Measurements from ENCODE around the gene OGFOD3. TPM values are rescaled to one million over a fixed set of nuclear protein-coding genes. Genes with fewer than 3 reads are reported as not detected.

OGFOD3 gene
- total and polyA plus RNA-seq, 2 experiments from 2014 or later: 9.6 to 24.6 TPM

DNA sequence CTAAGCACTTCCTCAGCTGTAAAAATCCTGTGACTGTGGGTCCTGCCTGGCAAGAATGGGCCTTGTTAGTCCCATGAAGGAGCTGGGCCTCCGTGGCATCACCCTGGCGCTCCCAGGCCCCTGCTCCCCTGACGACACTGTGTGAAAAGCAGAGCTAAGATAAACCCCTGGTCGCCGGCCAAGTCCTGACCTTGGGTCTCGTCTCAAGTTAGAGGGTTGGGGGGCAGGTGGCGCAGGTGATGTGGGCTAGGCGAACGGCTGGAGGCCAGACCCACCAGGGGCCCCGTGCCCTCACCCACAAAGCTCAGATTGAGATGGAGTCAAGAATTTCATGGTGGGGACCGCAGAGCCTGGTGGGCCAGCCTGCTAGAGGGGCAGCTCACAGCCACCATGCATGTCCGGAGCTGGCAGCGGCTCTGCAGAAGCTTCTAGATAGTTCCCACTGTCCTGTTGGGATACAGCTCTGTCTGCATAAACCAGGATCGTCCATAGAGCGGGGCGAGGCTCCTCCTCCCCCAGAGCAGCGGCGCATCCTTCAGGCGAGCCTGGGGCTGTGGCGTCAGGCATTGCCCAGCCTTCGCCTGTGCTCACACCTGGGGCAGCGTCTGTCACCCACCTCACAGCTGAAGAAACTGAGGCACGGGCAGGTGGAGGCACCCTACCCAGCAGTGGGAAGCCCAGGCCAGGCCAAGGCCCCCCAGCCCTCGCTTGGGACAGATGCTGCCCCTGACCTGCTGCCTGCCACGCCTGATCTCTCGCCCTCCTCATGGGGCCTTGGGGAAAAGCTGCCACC lies 20.2 kb upstream of the OGFOD3 start:
- Histone ChIP-seq H2AFZ (no peak overlapping the region), H3K36me3 (ENCODE audit: insufficient read depth) (no peaks in the 10 kb centered on the region), H3K27me3 (ENCODE audit: insufficient read depth) (no peaks in the 10 kb centered on the region), H3K79me2 (replicated peaks; ENCODE audit: insufficient read depth) (no peaks in the 10 kb centered on the region), H3K4me3 (no peak overlapping the region), H3F3A (replicated peaks; ENCODE audit: low read depth) (0 out of 2 replicates have a peak, but pooled peaks cover 3% of the 10 kb centered on the region), H3K27ac (ENCODE audit: low read depth) (no peak overlapping the region), H4K20me1 (replicated peaks; ENCODE audit: insufficient read depth) (no peaks in the 10 kb centered on the region; the same call in 1 of the 2 replicates), H3K4me1 (ENCODE audit: insufficient read depth) (peaks cover 5% of the 10 kb centered on the region), H3K4me2 (no peak overlapping the region), H3K9me2 (ENCODE audit: insufficient read depth) (no peaks in the 10 kb centered on the region)
- Mint-ChIP-seq H3K27ac (no peak overlapping the region), H3K4me1 (peaks cover 18% of the 10 kb centered on the region), H3K36me3 (ENCODE audit: low read depth) (peaks cover 13% of the 10 kb centered on the region), H3K4me3 (no peak overlapping the region), H3K27me3 (ENCODE audit: insufficient read depth, low read depth, poor library complexity) (peaks cover 21% of the 10 kb centered on the region), H3K9me3 (no peaks in the 10 kb centered on the region)
- TF ChIP-seq, protein P1, sequence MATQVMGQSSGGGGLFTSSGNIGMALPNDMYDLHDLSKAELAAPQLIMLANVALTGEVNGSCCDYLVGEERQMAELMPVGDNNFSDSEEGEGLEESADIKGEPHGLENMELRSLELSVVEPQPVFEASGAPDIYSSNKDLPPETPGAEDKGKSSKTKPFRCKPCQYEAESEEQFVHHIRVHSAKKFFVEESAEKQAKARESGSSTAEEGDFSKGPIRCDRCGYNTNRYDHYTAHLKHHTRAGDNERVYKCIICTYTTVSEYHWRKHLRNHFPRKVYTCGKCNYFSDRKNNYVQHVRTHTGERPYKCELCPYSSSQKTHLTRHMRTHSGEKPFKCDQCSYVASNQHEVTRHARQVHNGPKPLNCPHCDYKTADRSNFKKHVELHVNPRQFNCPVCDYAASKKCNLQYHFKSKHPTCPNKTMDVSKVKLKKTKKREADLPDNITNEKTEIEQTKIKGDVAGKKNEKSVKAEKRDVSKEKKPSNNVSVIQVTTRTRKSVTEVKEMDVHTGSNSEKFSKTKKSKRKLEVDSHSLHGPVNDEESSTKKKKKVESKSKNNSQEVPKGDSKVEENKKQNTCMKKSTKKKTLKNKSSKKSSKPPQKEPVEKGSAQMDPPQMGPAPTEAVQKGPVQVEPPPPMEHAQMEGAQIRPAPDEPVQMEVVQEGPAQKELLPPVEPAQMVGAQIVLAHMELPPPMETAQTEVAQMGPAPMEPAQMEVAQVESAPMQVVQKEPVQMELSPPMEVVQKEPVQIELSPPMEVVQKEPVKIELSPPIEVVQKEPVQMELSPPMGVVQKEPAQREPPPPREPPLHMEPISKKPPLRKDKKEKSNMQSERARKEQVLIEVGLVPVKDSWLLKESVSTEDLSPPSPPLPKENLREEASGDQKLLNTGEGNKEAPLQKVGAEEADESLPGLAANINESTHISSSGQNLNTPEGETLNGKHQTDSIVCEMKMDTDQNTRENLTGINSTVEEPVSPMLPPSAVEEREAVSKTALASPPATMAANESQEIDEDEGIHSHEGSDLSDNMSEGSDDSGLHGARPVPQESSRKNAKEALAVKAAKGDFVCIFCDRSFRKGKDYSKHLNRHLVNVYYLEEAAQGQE (IDR thresholded peaks at IDR 0.05; ENCODE audit: unreplicated experiment): no peak
- TF ChIP-seq STAT1 (IDR thresholded peaks at IDR 0.05; ENCODE audit: unreplicated experiment) (no peak), CREB1 (CRISPR knock-in tag; IDR thresholded peaks at IDR 0.05; ENCODE audit: low read depth) (no peak), EZH2 (IDR thresholded peaks at IDR 0.05; ENCODE audit: low read depth, unreplicated experiment) (no peak), JUNB (IDR thresholded peaks at IDR 0.05; ENCODE audit: unreplicated experiment) (no peak), EZH2phosphoT487 (IDR thresholded peaks at IDR 0.05; ENCODE audit: unreplicated experiment) (no peak), NANOG (IDR thresholded peaks at IDR 0.05; ENCODE audit: borderline replicate concordance) (no peak)
- TF ChIP-seq, protein P2, sequence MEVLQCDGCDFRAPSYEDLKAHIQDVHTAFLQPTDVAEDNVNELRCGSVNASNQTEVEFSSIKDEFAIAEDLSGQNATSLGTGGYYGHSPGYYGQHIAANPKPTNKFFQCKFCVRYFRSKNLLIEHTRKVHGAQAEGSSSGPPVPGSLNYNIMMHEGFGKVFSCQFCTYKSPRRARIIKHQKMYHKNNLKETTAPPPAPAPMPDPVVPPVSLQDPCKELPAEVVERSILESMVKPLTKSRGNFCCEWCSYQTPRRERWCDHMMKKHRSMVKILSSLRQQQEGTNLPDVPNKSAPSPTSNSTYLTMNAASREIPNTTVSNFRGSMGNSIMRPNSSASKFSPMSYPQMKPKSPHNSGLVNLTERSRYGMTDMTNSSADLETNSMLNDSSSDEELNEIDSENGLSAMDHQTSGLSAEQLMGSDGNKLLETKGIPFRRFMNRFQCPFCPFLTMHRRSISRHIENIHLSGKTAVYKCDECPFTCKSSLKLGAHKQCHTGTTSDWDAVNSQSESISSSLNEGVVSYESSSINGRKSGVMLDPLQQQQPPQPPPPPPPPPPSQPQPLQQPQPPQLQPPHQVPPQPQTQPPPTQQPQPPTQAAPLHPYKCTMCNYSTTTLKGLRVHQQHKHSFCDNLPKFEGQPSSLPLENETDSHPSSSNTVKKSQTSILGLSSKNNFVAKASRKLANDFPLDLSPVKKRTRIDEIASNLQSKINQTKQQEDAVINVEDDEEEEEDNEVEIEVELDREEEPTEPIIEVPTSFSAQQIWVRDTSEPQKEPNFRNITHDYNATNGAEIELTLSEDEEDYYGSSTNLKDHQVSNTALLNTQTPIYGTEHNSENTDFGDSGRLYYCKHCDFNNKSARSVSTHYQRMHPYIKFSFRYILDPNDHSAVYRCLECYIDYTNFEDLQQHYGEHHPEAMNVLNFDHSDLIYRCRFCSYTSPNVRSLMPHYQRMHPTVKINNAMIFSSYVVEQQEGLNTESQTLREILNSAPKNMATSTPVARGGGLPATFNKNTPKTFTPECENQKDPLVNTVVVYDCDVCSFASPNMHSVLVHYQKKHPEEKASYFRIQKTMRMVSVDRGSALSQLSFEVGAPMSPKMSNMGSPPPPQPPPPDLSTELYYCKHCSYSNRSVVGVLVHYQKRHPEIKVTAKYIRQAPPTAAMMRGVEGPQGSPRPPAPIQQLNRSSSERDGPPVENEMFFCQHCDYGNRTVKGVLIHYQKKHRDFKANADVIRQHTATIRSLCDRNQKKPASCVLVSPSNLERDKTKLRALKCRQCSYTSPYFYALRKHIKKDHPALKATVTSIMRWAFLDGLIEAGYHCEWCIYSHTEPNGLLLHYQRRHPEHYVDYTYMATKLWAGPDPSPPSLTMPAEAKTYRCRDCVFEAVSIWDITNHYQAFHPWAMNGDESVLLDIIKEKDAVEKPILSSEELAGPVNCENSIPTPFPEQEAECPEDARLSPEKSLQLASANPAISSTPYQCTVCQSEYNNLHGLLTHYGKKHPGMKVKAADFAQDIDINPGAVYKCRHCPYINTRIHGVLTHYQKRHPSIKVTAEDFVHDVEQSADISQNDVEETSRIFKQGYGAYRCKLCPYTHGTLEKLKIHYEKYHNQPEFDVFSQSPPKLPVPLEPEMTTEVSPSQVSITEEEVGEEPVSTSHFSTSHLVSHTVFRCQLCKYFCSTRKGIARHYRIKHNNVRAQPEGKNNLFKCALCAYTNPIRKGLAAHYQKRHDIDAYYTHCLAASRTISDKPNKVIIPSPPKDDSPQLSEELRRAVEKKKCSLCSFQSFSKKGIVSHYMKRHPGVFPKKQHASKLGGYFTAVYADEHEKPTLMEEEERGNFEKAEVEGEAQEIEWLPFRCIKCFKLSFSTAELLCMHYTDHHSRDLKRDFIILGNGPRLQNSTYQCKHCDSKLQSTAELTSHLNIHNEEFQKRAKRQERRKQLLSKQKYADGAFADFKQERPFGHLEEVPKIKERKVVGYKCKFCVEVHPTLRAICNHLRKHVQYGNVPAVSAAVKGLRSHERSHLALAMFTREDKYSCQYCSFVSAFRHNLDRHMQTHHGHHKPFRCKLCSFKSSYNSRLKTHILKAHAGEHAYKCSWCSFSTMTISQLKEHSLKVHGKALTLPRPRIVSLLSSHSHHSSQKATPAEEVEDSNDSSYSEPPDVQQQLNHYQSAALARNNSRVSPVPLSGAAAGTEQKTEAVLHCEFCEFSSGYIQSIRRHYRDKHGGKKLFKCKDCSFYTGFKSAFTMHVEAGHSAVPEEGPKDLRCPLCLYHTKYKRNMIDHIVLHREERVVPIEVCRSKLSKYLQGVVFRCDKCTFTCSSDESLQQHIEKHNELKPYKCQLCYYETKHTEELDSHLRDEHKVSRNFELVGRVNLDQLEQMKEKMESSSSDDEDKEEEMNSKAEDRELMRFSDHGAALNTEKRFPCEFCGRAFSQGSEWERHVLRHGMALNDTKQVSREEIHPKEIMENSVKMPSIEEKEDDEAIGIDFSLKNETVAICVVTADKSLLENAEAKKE (CRISPR knock-in tag; IDR thresholded peaks at IDR 0.05): no peak
- TF ChIP-seq, protein P3, sequence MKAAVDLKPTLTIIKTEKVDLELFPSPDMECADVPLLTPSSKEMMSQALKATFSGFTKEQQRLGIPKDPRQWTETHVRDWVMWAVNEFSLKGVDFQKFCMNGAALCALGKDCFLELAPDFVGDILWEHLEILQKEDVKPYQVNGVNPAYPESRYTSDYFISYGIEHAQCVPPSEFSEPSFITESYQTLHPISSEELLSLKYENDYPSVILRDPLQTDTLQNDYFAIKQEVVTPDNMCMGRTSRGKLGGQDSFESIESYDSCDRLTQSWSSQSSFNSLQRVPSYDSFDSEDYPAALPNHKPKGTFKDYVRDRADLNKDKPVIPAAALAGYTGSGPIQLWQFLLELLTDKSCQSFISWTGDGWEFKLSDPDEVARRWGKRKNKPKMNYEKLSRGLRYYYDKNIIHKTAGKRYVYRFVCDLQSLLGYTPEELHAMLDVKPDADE (IDR thresholded peaks at IDR 0.05): no peak
- TF ChIP-seq, protein P4, sequence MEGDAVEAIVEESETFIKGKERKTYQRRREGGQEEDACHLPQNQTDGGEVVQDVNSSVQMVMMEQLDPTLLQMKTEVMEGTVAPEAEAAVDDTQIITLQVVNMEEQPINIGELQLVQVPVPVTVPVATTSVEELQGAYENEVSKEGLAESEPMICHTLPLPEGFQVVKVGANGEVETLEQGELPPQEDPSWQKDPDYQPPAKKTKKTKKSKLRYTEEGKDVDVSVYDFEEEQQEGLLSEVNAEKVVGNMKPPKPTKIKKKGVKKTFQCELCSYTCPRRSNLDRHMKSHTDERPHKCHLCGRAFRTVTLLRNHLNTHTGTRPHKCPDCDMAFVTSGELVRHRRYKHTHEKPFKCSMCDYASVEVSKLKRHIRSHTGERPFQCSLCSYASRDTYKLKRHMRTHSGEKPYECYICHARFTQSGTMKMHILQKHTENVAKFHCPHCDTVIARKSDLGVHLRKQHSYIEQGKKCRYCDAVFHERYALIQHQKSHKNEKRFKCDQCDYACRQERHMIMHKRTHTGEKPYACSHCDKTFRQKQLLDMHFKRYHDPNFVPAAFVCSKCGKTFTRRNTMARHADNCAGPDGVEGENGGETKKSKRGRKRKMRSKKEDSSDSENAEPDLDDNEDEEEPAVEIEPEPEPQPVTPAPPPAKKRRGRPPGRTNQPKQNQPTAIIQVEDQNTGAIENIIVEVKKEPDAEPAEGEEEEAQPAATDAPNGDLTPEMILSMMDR (conservative IDR thresholded peaks at IDR 0.05; ENCODE audit: low read depth in 2 of 2): no peak
- ATAC-seq: no peak
- no peak for DNase-seq (ENCODE audit: low spot score)
